ENCODE measurements around the gene EVA1A.

- TF ChIP-seq CTCF (optimal IDR thresholded peaks at IDR 0.05 in 1 of 3, IDR thresholded peaks at IDR 0.05 in 1 of 3, conservative IDR thresholded peaks at IDR 0.05 in 1 of 3; ENCODE audit: extremely low read depth in 1 of 3, insufficient read depth in 2 of 3, low read length in 3 of 3): no peak
- no peak for TF ChIP-seq EZH2 (IDR thresholded peaks at IDR 0.05; ENCODE audit: low read length)
These were observed 78.3 kb downstream of the EVA1A start for GRCh38 chr2:75482398-75482797.
